GM19468 (cell line): ENCODE results near the gene IGSF9B.
"Not testable (repeated sequence)": the region's sequence is repeated elsewhere in the genome, so short reads cannot be mapped to it uniquely, and the experiment has no call there.

Source experiments
- ATAC-seq: cut with Tn5 transposase; IDR thresholded peaks from one replicate; pipeline ENCODE4 v1.9.1; 2021; ENCODE audit warnings: mild to moderate bottlenecking, moderate library complexity, moderate number of reproducible peaks; ENCODE audit not compliant: unreplicated experiment; ENCODE audit errors: extremely low read depth

Gene IGSF9B

DNA sequence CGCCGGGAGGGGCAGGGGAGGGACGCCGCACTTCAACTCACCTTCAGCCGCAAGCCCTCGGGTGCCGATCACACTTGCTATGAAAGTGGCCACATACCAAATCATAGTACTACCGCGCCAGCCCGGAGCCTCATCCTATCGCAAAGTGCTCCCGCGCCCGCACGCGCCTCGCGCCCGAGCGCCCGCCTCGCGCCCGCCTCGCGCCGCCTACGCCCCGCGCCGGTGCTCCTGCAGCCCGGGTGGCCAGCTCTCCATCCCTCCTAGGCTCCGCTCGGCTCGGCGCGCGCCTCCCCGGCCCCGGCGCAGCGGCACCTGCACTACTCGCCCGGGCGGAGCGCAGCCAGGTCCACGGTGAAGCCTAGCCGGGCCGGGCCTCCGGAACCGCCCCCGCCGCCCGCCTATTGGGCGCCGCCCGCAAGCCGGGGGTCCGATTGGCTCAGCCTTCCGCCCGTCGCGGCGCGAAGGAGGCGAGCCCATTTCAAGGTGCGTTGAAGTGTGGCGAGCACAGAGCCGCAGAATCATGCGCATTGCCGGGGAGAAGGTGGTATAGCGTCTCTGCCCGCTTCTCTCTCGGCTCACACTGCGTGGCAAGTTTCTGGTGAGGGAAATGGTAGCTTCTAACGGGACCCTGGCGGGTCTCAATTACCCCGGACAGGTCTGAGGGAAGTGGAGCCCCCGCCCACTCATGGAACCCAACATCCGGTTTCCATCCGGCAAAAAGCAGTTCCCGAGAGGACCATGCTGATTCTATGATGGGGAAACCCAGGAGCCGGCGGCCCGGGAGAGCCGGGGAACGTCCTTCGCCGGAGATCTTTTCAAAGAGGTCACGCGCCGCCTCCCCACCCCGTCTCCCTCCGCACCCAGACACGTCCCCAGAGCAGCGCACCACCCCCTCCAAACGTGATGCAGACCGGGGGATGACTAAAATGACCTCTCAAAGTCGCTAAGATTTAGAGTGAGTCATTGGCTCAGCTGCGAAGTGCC lies at the start of gene IGSF9B:
TSS of gene IGSF9B (minus strand) at position 319 of the 984 bp plus-strand sequence. CDS start at position 105, 214 bp downstream.
- peak; percentile 98 for ATAC-seq

DNA sequence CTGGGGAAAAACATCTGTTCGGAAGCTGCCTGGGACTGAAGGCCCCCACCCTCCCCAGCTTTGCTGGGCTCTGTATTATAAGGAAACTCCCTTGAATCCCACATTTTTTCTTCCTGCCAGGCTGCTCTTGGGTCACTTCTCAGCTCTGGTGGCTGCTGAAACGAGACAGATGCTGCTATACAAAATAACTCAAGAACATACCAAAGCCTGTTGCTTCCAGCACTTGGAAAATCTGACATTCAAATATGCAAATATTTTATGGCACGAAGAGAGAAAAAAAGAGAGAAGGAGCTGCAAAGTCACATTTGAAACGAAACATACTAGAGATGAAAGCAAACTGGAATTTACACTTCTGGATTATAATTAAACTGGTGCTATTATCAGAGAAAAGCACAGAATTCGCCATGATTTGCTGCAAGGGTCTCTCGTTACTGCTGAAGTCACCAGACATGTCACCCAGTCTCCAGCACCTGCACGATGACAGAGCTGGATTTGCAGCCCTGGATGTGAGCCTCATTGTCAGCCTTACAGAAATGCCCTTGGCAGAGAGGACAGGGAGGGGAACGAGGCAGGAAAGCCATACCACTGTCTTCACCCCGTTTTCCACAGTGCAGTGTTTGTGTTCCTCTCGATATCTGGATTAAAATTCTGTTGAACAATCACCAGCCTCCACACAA lies 47.9 kb upstream of the IGSF9B start:
- no peak for ATAC-seq

GRCh38 chr11:134003792-134004495 lies 47.2 kb upstream of the IGSF9B start:
- no peak for ATAC-seq

GRCh38 chr11:134002819-134003218 lies 46.1 kb upstream of the IGSF9B start:
- ATAC-seq = not testable (repeated sequence)

DNA sequence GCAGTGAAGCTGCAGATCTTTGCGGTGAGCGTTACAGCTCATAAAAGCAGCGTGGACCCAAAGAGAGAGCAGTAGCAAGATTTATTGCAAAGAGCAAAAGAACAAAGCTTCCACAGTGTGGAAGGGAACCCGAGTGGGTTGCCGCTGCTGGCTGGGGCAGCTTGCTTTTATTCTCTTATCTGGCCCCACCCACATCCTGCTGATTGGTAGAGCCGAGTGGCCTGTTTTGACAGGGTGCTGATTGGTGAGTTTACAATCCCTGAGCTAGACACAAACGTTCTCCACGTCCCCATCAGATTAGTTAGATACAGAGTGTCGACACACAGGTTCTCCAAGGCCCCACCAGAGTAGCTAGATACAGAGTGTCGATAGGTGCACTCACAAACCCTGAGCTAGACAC lies 45.6 kb upstream of the IGSF9B start:
- not testable (repeated sequence) for ATAC-seq

GRCh38 chr11:134001596-134001995 lies 44.8 kb upstream of the IGSF9B start:
- ATAC-seq = no peak

- no peak for ATAC-seq
Observed at GRCh38 chr11:134001088-134001487, 44.3 kb upstream of the IGSF9B start.

GRCh38 chr11:133999355-133999754 lies 42.6 kb upstream of the IGSF9B start:
- no peak for ATAC-seq

DNA sequence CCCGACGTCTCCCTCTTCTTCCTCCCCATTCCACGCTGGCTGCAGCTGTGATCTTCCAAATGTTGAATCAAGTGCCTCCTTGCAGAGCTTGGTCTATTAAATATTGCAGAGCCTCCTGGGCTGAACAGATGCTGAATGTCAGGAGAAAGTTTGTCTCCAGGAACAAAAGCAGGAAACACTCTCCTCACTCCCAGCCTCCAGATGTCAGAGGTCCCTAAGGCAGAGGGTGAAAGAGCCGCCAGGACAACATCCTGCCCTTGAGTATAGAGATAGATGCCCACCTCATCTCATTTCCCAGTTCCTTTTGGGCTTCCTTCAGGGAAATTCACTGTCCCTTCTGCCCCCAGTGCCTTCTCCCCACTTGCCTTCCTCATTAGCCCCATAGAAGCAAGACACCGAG lies 40.8 kb upstream of the IGSF9B start:
- ATAC-seq = no peak

GRCh38 chr11:133996671-133997070 lies 39.9 kb upstream of the IGSF9B start:
- ATAC-seq = no peak

DNA sequence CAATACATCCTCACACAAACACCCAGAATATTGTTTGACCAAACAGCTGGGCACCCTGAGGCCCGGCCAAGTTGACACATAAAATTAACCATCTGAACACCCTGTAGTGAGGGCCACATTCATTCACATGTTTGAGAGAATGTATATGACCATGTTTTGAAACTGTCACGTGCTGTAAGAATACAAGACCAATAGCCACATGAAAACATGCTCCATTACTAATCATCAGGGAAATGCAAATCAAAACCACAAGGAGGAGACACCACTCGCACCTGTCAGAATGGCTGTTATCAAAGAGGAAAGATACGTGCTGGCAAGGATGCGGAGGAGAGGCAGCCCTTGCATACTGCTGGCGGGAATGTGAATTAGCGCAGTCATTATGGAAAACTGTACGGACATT lies 38.3 kb upstream of the IGSF9B start:
- ATAC-seq = no peak

- no peak for ATAC-seq
Observed at GRCh38 chr11:133993921-133994320, 37.2 kb upstream of the IGSF9B start.

DNA sequence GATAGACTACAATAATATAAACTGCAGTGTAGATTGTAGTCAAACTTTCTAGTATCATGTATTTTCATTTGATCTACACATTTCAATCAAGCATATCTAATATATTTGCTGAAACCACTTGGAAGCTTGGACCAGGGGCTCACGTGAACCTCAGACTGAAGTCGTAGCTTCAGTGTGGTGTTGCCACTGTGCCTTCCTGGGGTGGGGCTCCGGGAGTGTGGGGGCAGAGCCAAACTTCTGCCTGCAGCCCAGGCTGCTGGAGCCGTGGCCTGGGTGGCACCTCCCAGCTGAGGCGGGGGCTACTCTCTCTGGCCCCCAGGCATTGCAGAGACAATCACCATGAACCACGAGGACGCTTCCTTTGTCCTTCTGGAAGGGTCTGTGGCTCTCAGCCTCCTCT lies 36.3 kb upstream of the IGSF9B start:
- no peak for ATAC-seq

DNA sequence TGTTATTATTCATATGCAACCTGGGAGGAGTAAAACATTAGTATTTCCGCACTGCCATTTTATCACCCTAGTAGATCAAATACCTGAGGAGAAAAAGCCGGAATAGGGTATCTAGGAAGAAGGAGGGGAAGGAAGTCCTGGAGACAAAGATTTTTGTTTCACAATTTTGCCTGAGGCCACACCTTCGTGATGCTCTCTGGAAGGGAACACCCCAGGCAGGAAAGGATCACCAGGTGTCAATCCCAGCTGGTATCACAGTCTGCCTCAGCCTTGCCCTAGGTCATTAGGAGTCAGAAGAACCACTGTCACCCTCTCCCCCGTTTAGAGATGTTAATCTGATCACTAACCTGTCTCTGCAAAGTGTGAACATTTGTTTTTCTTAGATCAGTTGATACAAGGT lies 35.4 kb upstream of the IGSF9B start:
- ATAC-seq = no peak

- ATAC-seq = no peak
Observed at GRCh38 chr11:133991101-133991500, 34.3 kb upstream of the IGSF9B start.

GRCh38 chr11:133990501-133990900 lies 33.7 kb upstream of the IGSF9B start:
- ATAC-seq = no peak

GRCh38 chr11:133988686-133989410 lies 32.1 kb upstream of the IGSF9B start:
- no peak for ATAC-seq

- no peak for ATAC-seq
Observed at GRCh38 chr11:133987171-133987570, 30.4 kb upstream of the IGSF9B start.

DNA sequence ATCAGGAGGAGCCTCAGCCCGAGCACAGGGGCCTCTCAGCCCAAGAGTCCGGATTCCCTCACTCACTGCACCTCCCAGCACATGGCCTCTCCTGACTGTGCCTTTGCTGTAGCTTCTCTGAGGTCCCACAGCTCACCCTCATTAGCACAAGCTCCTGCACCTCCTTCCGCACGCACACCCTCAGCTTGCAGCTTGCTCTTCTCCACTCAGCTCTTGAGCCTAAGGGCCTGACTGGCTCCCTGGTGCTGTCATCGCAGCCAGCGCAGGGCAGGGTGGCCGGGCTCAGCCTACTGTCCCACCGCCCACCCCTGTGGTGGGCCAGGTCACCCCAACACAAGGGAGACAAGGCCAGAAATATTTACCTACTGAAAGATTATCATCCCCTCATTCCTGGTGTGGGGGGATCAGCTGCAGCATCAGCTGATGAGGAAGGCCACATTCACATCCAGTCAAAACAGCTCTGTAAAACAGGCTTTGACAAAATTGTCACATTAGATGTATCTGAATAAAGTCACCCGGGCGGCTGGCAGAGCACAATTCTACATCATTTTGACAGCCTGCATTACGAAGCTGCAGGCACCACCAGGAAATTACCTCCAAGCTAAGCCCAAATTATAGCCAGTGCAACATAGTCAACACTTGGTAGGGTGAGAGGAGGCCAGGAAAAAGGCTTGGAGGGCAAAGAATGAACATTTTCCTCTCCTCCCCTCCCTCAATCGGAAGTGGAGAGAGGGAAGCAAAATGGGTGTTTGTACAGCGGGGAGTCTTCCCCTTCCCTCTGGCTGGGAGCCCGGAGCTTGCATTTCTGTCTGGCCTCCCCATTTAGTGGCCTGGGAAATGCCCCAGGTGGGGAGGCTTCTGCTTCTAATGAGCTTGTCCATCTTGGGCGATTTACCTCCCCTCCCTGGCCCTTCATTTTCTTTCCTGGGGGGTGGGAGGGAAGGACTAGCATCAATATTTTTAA lies 29.5 kb upstream of the IGSF9B start:
- ATAC-seq = no peak
